AG10803 (cell line): ENCODE data around the gene NSMCE1.
"Not testable (repeated sequence)": the region's sequence is repeated elsewhere in the genome, so short reads cannot be mapped to it uniquely, and the experiment has no call there.

Source experiments
- DNase-seq: peaks from one replicate; pipeline ENCODE4 v3.0.0; 2010; ENCODE audit warnings: low read depth
- H3K4me3 ChIP-seq: 2 replicates; pipeline ENCODE4 v1.5.1; 2011; ENCODE audit warnings: mild to moderate bottlenecking, low read length, control low read depth
- CTCF ChIP-seq: conservative IDR thresholded peaks from 2 replicates; pipeline ENCODE4 v1.5.1; 2011; ENCODE audit warnings: mild to moderate bottlenecking, low read length, control low read depth, inconsistent platforms

The NSMCE1 gene

GRCh38 chr16:27214084-27214961 lies 54.2 kb downstream of the NSMCE1 start:
- DNase-seq, result no peak
- TF ChIP-seq CTCF, result no peak
- H3K4me3 ChIP-seq, result no peak overlapping the region

- no peak for DNase-seq
- no peak for TF ChIP-seq CTCF
- H3K4me3 ChIP-seq, result no peak overlapping the region
Observed at GRCh38 chr16:27211026-27211425, 57.5 kb downstream of the NSMCE1 start.

GRCh38 chr16:27210174-27210573 lies 58.4 kb downstream of the NSMCE1 start:
- no peak for DNase-seq
- TF ChIP-seq CTCF, result no peak

GRCh38 chr16:27209591-27209990 lies 59.0 kb downstream of the NSMCE1 start:
- TF ChIP-seq CTCF, result no peak
- DNase-seq, result no peak
- H3K4me3 ChIP-seq, result no peak overlapping the region

More at GRCh38 chr16:27210174-27210573, 58.4 kb downstream of the NSMCE1 start:
- H3K4me3 ChIP-seq, result no peak overlapping the region

GRCh38 chr16:27208796-27209195 lies 59.8 kb downstream of the NSMCE1 start:
- TF ChIP-seq CTCF, result no peak
- no peak for DNase-seq
- no peak overlapping the region for H3K4me3 ChIP-seq

- no peak for TF ChIP-seq CTCF
- no peak overlapping the region for H3K4me3 ChIP-seq
- no peak for DNase-seq
Observed at GRCh38 chr16:27208081-27208680, 60.4 kb downstream of the NSMCE1 start.

- not testable (repeated sequence) for DNase-seq, H3K4me3 ChIP-seq
Observed at GRCh38 chr16:27207121-27207520, 61.5 kb downstream of the NSMCE1 start.
